Measurements from ENCODE around the gene ANKH.

Gene ANKH

GRCh38 chr5:14659821-14660607 is 211.6 kb downstream of the ANKH start:
- DNase-seq, result no peak

- DNase-seq, result no peak
These were observed 214.7 kb downstream of the ANKH start for GRCh38 chr5:14656898-14657297.

GRCh38 chr5:14655146-14655741 is 216.3 kb downstream of the ANKH start:
- no peak for DNase-seq
